Endothelial cell of umbilical vein (primary cell): Measurements from ENCODE around the gene HDAC5. TPM values are rescaled to one million over a fixed set of nuclear protein-coding genes. Genes with fewer than 3 reads are reported as not detected.

ENCODE experiments used
- BruUV-seq: library from RNA; stranded (reverse); fragments of 400-500 nt; replicated peaks from 2 replicates; lab custom pipeline; 2021; lab: Mats Ljungman, UMichigan
- CTCF ChIA-PET: fragments of 300-600, 350-600 bp; sonication (Branson Sonifier 250); formaldehyde crosslinking; loops from one replicate; lab custom pipeline; 2021; ENCODE audit warnings: antibody characterized with exemption, inconsistent platforms; lab: Charles Lee
- POLR2A ChIA-PET: fragments of 300-600, 350-600 bp; sonication (Branson Sonifier 250); formaldehyde crosslinking; loops from one replicate; lab custom pipeline; 2021; ENCODE audit warnings: antibody characterized with exemption, inconsistent platforms; lab: Charles Lee
- DNase-seq: peaks from one replicate; pipeline ENCODE4 v3.0.0-alpha.2; 2011; ENCODE audit warnings: low read depth, low spot score
- FAIRE-seq: peaks from 2 replicates; lab custom pipeline; 2011; peaks lifted over from hg19 to GRCh38; lab: Jason Lieb, UNC
- H2AFZ ChIP-seq: 2 replicates; pipeline ENCODE4 v1.6.0; 2012; ENCODE audit warnings: low read depth, low read length, control low read depth, inconsistent platforms
- H3K27ac ChIP-seq: 2 replicates; pipeline ENCODE4 v1.5.1; 2011; ENCODE audit warnings: low read depth, mild to moderate bottlenecking, control low read depth, low read length, moderate library complexity; ENCODE audit not compliant: insufficient read depth
- H3K27me3 ChIP-seq, 2 experiments: 2 replicates each; pipeline versions ENCODE4 v1.6.0 to v1.6.1; 2011; ENCODE audit warnings: low read length in 2 of 2, mixed read lengths in 1 of 2; ENCODE audit not compliant: control insufficient read depth in 2 of 2, insufficient read depth in 2 of 2
- H3K36me3 ChIP-seq, 2 experiments: 2 replicates in 1 of 2; 3 replicates in 1 of 2; pipeline ENCODE4 v1.5.1; 2011; ENCODE audit warnings: low read length in 2 of 2, mild to moderate bottlenecking in 1 of 2, moderate library complexity in 1 of 2; ENCODE audit not compliant: control insufficient read depth in 2 of 2, insufficient read depth in 2 of 2; ENCODE audit errors: extremely low read depth in 1 of 2
- H3K4me1 ChIP-seq: 3 replicates; pipeline ENCODE4 v1.5.1; 2011; ENCODE audit warnings: mild to moderate bottlenecking, low read length; ENCODE audit not compliant: control insufficient read depth, insufficient read depth; ENCODE audit errors: extremely low read depth
- H3K4me2 ChIP-seq: 2 replicates; pipeline ENCODE4 v1.6.1; 2011; ENCODE audit warnings: low read length, control low read depth, mixed read lengths; ENCODE audit not compliant: insufficient read depth
- H3K4me3 ChIP-seq, 3 experiments: fragments of 200-600 bp in 1 of 3; sonication (generic), shearing (Covaris generic) in 1 of 3; replicated peaks in 1 of 3; 2 replicates each; pipeline ENCODE4 v1.5.1; 2011 to 2016; ENCODE audit warnings: control low read depth in 3 of 3, low read length in 3 of 3, mild to moderate bottlenecking in 2 of 3, inconsistent platforms in 1 of 3, low read depth in 1 of 3, moderate library complexity in 1 of 3; ENCODE audit not compliant: insufficient read depth in 1 of 3
- H3K79me2 ChIP-seq: 2 replicates; pipeline ENCODE4 v1.6.0; 2012; ENCODE audit warnings: low read length, inconsistent platforms; ENCODE audit not compliant: control insufficient read depth, insufficient read depth
- H3K9ac ChIP-seq: replicated peaks from 2 replicates; pipeline ENCODE3; 2011; ENCODE audit warnings: low read length, control low read depth; ENCODE audit not compliant: insufficient read depth; ENCODE audit errors: extremely low read depth
- H3K9me1 ChIP-seq: replicated peaks from 3 replicates; pipeline ENCODE4 v1.6.0; 2011; ENCODE audit warnings: mild to moderate bottlenecking, low read length; ENCODE audit not compliant: control insufficient read depth, insufficient read depth; ENCODE audit errors: extremely low read depth
- H3K9me3 ChIP-seq: replicated peaks from 2 replicates; pipeline ENCODE4 v1.5.1; 2012; ENCODE audit warnings: low read length, inconsistent platforms; ENCODE audit not compliant: control insufficient read depth, insufficient read depth
- H4K20me1 ChIP-seq: replicated peaks from 2 replicates; pipeline ENCODE3; 2011; ENCODE audit warnings: mild to moderate bottlenecking, low read length; ENCODE audit not compliant: control insufficient read depth, insufficient read depth; ENCODE audit errors: extremely low read depth
- FOS ChIP-seq: IDR thresholded peaks from 2 replicates; pipeline ENCODE4 v1.6.1; 2011; ENCODE audit warnings: mild to moderate bottlenecking, low read length, moderate library complexity, borderline replicate concordance; ENCODE audit not compliant: insufficient read depth
- GATA2 ChIP-seq: IDR thresholded peaks from 2 replicates; pipeline ENCODE4 v1.7.0; 2011; ENCODE audit warnings: low read depth, mild to moderate bottlenecking, moderate library complexity, mixed read lengths, low read length; ENCODE audit not compliant: insufficient read length, insufficient read depth
- JUN ChIP-seq: IDR thresholded peaks from 2 replicates; pipeline ENCODE4 v1.6.1; 2011; ENCODE audit warnings: borderline replicate concordance, low read depth; ENCODE audit not compliant: insufficient read length, insufficient read depth
- POLR2AphosphoS5 ChIP-seq: IDR thresholded peaks from 2 replicates; pipeline ENCODE4 v1.6.1; 2012; ENCODE audit warnings: low read depth, mild to moderate bottlenecking, control low read depth, low read length, moderate library complexity; ENCODE audit not compliant: insufficient read depth
- dilution Hi-C: fragments of 300-500 bp; cut with MboI; formaldehyde crosslinking; loops from one replicate; pipeline ENCODE4 v1.15.0; 2019; ENCODE audit warnings: low sequenced_read_pairs; ENCODE audit not compliant: extremely low pct_ligation_motif_present
- intact Hi-C: fragments of 100-400 bp; cut with micrococcal nuclease; formaldehyde crosslinking; loops from one replicate; pipeline ENCODE4 v1.10.0; 2022
- polyA plus RNA-seq, 4 experiments: library from polyadenylated mRNA; depleted of rRNA in 3 of 4; stranded (reverse) in 3 of 4; unstranded in 1 of 4; fragments of >200 nt; gene quantifications; 2 replicates each; pipeline versions ENCODE4 v1.2.1 to v1.2.3, GENCODE V29; 2011 to 2012; ENCODE audit warnings: missing spikeins in 1 of 4
- total RNA-seq: library from RNA; stranded (reverse); gene quantifications from 2 replicates; pipeline ENCODE4 v1.2.3, GENCODE V29; 2021

Gene HDAC5
- total and polyA plus RNA-seq, 2 donors (not counting 3 experiments of a cell fraction or from before 2014, with no cell fraction given) = 35.4 to 40.4 TPM

GRCh38 chr17:44110823-44111633, 12.4 kb downstream of the HDAC5 start:
- Histone ChIP-seq H3K36me3 (peaks cover 0 to 6% of the 10 kb centered on the region in 2 experiments), H3K4me2 (peak overlapping the region; percentile 49), H3K9ac (peak overlapping the region; percentile 20), H3K4me1 (peaks cover 14% of the 10 kb centered on the region), H3K4me3 (peak overlapping the region in 2 of 3 experiments; percentile 10 to 40), H4K20me1 (no peaks in the 10 kb centered on the region), H3K9me3 (no peaks in the 10 kb centered on the region), H2AFZ (peak overlapping the region; percentile 28), H3K9me1 (no peaks in the 10 kb centered on the region), H3K27ac (no peak overlapping the region), H3K27me3 (no peaks in the 10 kb centered on the region), H3K79me2 (no peaks in the 10 kb centered on the region)
- intact Hi-C loops = loop anchor here (1.0 to 10.0 kb wide), 5 partner anchors 12 to 106 kb away; partner anchors contain the start of genes G6PC3, HDAC5, HROB and NAGS
- DNase-seq (peak; percentile 87), FAIRE-seq (peak; percentile 87)
- ChIA-PET CTCF (interaction anchor here (0.9 to 3.1 kb wide), 11 partner anchors 8 to 114 kb away, joined by 3 to 13 read pairs (median 4); partner anchors contain the start of genes G6PC3, HDAC5 and LSM12), POLR2A (interaction anchor here (0.5 kb wide), 1 partner anchor 164 kb away, joined by 8 read pairs; no protein-coding TSS in a partner anchor)
- dilution Hi-C loops = no loop called here
- TF ChIP-seq GATA2 = no peak
- TF ChIP-seq POLR2AphosphoS5 = peak; percentile 62
- no TSS peak for BruUV-seq

DNA sequence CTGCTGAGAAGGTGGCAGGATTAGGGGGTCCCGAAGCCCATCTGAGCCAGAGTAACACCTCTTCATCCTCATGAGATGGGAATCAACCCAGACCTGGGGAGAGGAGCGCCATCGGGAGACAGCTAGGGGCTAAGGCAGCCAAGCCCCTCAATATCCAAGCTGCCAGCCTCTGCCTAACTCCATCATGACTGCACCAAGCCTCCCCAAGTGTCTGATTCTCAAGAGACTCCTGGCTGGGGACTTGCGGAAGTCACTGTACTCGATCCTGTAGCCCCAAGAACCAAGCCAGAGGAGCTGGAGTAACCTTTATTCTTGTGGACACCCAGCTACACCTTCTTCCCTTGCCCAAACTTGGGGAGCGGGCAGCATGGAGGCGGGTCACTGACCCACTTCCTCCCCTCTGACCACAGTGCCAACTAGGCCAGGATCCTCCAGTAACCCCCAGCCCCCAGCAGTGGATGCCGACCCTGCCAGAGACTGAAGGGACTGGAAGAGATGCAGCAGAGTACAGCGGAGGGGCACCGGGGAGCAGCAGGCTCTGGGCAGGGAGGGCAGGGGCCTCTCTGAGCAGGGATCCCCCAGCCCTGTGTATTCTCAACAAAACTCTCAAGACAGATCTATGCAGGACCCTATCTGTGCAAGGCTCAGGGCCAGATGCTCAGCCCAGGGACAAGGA, 13.3 kb downstream of the HDAC5 start:
- Histone ChIP-seq H3K9me3 (no peaks in the 10 kb centered on the region), H3K9ac (peak overlapping the region; percentile 20), H3K79me2 (no peaks in the 10 kb centered on the region), H2AFZ (no peak overlapping the region), H3K4me3 (no peak overlapping the region), H3K4me2 (peak overlapping the region; percentile 49), H3K4me1 (peaks cover 14% of the 10 kb centered on the region), H3K36me3 (peaks cover 0 to 5% of the 10 kb centered on the region in 2 experiments), H3K27ac (no peak overlapping the region), H4K20me1 (no peaks in the 10 kb centered on the region), H3K9me1 (no peaks in the 10 kb centered on the region), H3K27me3 (no peaks in the 10 kb centered on the region)
- ChIA-PET POLR2A (no interaction called here), CTCF (interaction anchor here (0.9 to 3.1 kb wide), 5 partner anchors 11 to 54 kb away, joined by 3 to 13 read pairs (median 6); no protein-coding TSS in a partner anchor)
- FAIRE-seq = no peak
- BruUV-seq = no TSS peak
- DNase-seq = no peak
- TF ChIP-seq FOS = no peak
- TF ChIP-seq JUN = no peak
- intact Hi-C loops (loop anchor here (10.0 kb wide), 1 partner anchor 105 kb away; the partner anchor contains the start of gene NAGS), dilution Hi-C loops (no loop called here)
